GM19463 (cell line): ENCODE results near the gene MSH3.
A peak's percentile ranks its signal among the peaks of the same experiment; 100 is the strongest.

Experiments
- ATAC-seq: cut with Tn5 transposase; IDR thresholded peaks from one replicate; pipeline ENCODE4 v1.9.1; 2021; ENCODE audit warnings: mild to moderate bottlenecking, moderate library complexity; ENCODE audit not compliant: unreplicated experiment

Gene MSH3

GRCh38 chr5:80654391-80655230, at the start of gene MSH3, which contains the start of gene DHFR:
TSS of gene MSH3 (plus strand) at chr5:80654652. CDS start at chr5:80654728, 76 bp downstream.
TSS of gene DHFR (minus strand) at chr5:80654983. CDS start at chr5:80654489, 494 bp downstream.
- peak; percentile 65 for ATAC-seq

DNA sequence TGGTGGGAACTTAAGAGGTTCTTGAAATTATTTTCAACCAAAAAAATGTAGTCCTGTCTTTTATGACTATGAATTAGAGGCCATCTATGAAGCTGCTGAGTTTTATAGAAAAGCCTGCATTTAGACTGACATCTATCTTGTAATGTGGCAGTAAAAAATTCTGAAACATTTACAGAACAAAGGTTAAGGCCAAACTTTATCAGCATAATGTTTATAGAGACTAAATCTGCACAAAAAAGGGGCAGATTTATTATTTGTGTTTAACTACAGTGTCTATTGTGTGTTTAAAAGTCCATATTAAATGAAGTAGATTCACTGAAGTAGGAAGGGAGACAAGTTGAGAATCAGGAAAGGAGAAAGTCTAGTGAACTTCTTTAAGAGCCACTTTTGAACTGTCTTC, 47.1 kb upstream of the MSH3 start:
- no peak for ATAC-seq

DNA sequence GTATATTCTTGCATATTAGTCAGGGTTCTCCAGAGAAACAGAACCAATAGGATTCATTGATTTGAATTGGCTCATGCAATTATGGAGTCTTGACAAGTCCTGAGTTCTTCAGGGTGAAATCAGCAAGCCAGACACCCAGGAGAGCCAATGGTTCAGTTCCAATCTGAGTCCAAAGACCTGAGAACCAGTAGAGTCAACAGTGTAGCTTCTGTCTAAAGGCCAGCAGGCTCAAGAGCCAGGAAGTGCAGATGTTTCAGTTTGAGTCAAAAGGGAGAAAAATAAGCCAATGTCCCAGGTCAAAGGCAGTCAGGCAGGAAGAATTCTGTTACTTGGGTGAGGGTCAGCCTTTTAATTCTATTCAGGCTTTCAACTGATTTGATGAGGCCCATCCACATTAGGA, 46.6 kb upstream of the MSH3 start:
- ATAC-seq: peak; percentile 95

DNA sequence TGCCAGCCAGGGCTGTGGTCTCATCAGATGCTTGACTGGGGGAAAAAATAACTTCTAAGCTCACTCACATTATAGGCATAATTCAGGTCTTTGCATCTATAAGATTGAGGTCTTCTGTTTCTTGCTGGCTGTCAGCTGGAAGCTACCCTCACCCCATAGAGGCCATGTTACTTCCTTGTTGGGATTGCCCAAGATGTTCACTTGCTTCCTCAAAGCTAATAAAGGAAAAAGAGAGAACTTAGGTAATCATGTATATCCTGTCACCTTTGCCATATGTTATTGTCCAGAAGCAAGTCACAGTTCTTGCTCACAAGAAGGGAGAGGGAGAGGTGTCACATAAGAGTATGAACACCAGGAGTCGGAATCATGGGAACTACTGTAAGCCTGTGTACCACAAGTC, 45.7 kb upstream of the MSH3 start:
- no peak for ATAC-seq

GRCh38 chr5:80609692-80610091, 44.8 kb upstream of the MSH3 start:
- no peak for ATAC-seq

DNA sequence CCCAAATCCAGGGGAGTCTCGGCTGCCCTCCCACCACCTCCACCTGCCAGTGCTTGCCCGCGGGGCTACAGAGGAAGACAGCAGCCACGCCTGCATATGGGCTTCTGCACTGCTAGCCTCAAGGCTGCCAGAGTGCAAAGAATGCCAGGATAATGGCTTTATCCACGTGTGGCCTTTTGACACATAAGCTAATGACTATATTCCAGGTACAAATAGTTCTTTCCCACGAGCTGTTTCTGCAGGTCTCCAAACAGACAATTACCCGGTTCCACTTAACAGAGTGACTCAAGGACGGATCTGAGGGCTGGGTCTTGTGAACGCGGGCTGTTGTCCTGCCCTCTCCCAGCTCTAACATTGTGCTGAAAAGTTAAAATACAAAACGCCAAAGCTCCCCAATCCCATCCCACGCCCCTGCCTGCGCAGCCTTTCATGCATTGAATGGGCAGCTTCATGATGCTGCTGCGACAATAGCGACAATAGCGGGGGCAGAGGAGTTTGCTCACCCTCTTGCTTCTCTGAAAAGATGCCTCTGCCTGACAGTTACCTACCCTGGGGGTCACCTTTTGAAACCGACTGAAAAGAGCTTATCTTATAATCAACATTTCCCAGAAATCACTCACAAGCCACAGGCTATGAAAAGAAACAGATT, 39.1 kb upstream of the MSH3 start:
- ATAC-seq: no peak

GRCh38 chr5:80618438-80618837, 36.0 kb upstream of the MSH3 start:
- no peak for ATAC-seq

DNA sequence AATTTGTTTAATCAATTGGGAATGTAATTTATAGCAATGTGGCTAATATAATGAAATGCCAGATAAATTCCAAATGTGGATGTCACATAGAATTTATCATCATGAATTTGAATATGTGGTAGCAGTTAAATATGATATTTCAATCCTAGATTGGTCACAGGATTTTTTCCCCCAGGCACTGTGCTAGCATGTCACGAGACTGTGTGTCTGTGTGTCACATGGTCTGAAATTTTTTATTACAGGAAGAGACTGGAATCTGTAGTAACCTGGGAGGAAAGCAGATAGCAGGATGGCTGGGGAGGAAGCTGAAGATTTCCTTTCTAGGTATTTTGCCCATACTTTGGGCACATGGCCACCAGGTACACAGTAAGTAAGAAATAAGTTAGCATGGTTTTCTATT, 35.4 kb upstream of the MSH3 start:
- no peak for ATAC-seq

- no peak for ATAC-seq
These were observed 34.2 kb upstream of the MSH3 start for GRCh38 chr5:80620211-80620610.

GRCh38 chr5:80622756-80623155, 31.7 kb upstream of the MSH3 start:
- ATAC-seq: no peak

DNA sequence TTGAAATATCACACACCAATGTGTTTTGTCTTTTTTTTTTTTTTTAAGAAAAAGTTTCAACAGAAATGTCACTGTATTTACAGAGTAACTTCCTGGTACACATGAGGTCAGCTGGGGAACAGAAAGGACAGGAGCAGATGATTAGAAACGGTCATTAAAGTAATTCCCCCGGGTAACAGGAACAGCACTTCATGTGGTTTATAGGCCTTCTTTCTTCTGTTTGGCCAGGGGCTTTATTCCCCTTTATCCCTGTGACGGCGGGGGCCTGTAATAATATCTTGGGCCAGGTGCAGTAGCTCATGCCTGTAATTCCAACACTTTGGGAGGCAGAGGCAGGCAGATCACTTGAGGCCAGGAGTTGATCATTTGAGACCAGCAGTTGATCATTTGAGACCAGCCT, 30.5 kb upstream of the MSH3 start:
- no peak for ATAC-seq

GRCh38 chr5:80625230-80625629, 29.2 kb upstream of the MSH3 start:
- no peak for ATAC-seq

GRCh38 chr5:80629281-80629680, 25.2 kb upstream of the MSH3 start:
- no peak for ATAC-seq

GRCh38 chr5:80631278-80632259, 22.9 kb upstream of the MSH3 start:
- no peak for ATAC-seq

DNA sequence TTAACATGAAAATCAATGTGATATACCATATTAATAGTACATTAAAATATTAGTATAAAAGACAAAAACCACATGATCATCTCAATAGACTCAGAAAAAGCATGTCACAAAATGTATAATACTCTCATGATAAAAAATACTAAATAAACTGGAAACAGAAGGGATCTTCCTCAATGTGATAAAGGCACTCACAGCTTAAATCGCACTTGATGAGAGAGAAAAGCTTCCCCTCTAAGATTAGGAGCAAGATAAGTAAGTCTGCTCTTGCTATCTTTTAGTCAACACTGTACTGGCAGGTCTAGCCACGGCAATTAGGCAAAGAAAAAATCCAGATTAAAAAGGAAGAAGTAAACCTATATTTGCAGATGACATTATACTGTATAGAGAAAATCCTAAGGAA, 21.8 kb upstream of the MSH3 start:
- no peak for ATAC-seq

GRCh38 chr5:80634193-80634592, 20.3 kb upstream of the MSH3 start:
- ATAC-seq: no peak

DNA sequence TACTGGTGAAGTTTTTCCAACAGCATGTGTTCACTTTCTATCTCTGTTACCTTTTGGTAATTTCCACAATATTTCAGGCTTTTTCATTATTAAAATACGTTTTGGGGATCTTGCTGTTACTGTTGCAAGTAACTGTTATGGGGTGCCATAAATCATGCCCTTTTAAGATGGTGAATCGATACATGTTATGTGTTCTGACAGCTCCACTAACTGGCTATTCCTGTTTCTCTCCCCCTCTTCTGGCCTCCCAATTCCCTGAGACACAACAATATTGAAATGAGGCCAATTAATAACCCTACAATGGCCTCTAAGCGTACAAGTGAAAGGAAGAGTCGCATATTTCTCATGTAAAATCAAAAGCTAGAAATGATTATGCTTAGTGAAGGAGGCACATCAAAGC, 13.1 kb upstream of the MSH3 start:
- ATAC-seq: no peak

DNA sequence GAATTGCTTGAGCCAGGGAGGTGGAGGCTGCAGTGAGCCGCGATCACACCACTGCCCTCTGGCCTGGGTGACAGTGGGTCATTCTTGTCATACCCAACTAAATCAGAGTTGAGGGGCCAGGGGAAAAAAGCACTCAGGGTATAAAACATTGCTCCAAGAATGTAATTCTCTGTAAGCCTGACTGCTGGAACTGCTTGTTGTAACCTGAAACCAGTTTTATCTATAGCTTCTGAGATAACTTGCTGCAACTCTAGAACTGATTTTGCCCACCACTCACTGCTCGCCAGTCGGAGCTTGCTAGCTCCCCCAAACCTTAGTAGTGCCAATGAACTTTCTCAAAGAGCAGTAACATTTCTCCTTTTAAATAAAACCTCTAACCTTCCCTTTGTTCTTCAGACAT, 9.6 kb upstream of the MSH3 start:
- ATAC-seq: no peak

- ATAC-seq: no peak
These were observed 7.5 kb upstream of the MSH3 start for GRCh38 chr5:80646926-80647325.

GRCh38 chr5:80653502-80653901, 950 bp upstream of the MSH3 start:
- no peak for ATAC-seq

DNA sequence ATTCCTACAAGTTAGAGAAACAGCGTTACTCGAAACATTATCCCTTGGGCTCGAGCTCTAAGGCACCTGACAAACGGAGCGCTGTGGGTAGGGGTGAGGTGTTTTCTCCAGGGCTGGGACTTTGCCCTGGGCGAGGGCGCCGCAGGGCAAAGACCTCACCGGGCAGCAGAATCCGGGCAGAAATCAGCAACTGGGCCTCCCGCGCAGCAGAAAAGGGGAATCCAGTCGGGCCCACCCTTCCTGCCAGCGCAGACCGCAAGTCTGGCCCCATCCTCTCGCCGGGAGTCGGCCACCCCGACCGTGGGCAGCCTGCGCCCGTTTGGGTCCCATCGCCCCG, 430 bp upstream of the MSH3 start:
- ATAC-seq: peak; percentile 0
